Transverse colon (tissue), 4 donors: Measurements from ENCODE around the gene ANHX. TPM values are rescaled to one million over a fixed set of nuclear protein-coding genes. Genes with fewer than 3 reads are reported as not detected.
"Not testable (repeated sequence)": the region's sequence is repeated elsewhere in the genome, so short reads cannot be mapped to it uniquely, and the experiment has no call there.

Experiments
- DNase-seq: peaks from one replicate; pipeline ENCODE4 v3.0.0-alpha.2; 2019
- H3K27ac ChIP-seq, 4 donors: fragments of 200-600 bp; sonication (generic); 2 replicates each; pipeline ENCODE4 v1.5.1; 2016 to 2018; ENCODE audit warnings: inconsistent platforms in 4 of 4
- H3K27me3 ChIP-seq: fragments of 200-600 bp; sonication (generic); 2 replicates; pipeline ENCODE4 v1.5.1; 2017; ENCODE audit warnings: inconsistent platforms
- H3K36me3 ChIP-seq, 4 donors: fragments of 200-600 bp; sonication (generic); 2 replicates each; pipeline ENCODE4 v1.5.1; 2017 to 2019; ENCODE audit warnings: inconsistent platforms in 4 of 4
- H3K4me1 ChIP-seq, 4 donors: fragments of 200-600 bp; sonication (generic); 2 replicates each; pipeline ENCODE4 v1.5.1; 2017 to 2020; ENCODE audit warnings: inconsistent platforms in 4 of 4
- H3K4me3 ChIP-seq, 4 donors: fragments of 200-600 bp; sonication (generic); 1 replicate in 1 of 4; 2 replicates in 3 of 4; pipeline versions ENCODE4 v1.5.1 to v1.6.1; 2017 to 2019; ENCODE audit warnings: inconsistent platforms in 4 of 4
- H3K9me3 ChIP-seq, 2 donors: fragments of 200-600 bp; sonication (generic); 2 replicates each; pipeline ENCODE4 v1.5.1; 2017 to 2019; ENCODE audit warnings: inconsistent platforms in 2 of 2
- EP300 ChIP-seq: sonication (generic); formaldehyde crosslinking; IDR thresholded peaks from one replicate; pipeline ENCODE4 v1.6.1; 2017; ENCODE audit warnings: antibody characterized with exemption, low read depth
- POLR2A ChIP-seq: fragments of 450-650 bp; IDR thresholded peaks from one replicate; pipeline ENCODE4 v1.6.1; 2016; ENCODE audit warnings: antibody characterized with exemption, mild to moderate bottlenecking, moderate library complexity
- POLR2AphosphoS5 ChIP-seq, 3 donors: sonication (generic); formaldehyde crosslinking; IDR thresholded peaks; one replicate each; pipeline ENCODE4 v1.6.1; 2016; ENCODE audit warnings: antibody characterized with exemption in 3 of 3
- WGBS, 2 donors: methylation state at CpG; one replicate each; pipeline ENCODE4 v1.1.5; 2018; ENCODE audit warnings: low coverage in 1 of 2; 5-methylcytosine and 5-hydroxymethylcytosine counted together
- in situ Hi-C, 4 donors: fragments of 200-750 bp; cut with MboI; loops; one replicate each; pipeline versions ENCODE4 v1.15.0 to v1.15.1; 2017; ENCODE audit warnings: low sequenced_read_pairs in 3 of 4, low pct_ligation_motif_present in 1 of 4, low pct_unique_long_range_greater_than_20kb in 1 of 4
- intact Hi-C: fragments of 100-400 bp; cut with DNase I; formaldehyde crosslinking; loops from one replicate; pipeline ENCODE4 v1.15.1; 2023; ENCODE audit warnings: low total_unique reads
- total RNA-seq, 4 donors: library from RNA; depleted of rRNA; stranded (reverse); fragments of >200 nt; gene quantifications; one replicate each; pipeline ENCODE4 v1.1.0, GENCODE V29; 2016
- TF ChIP-seq, protein P1 (sequence below), 5 experiments: fragments of 200-600 bp in 3 of 5; fragments of 450-650 bp in 2 of 5; sonication (generic) in 3 of 5; IDR thresholded peaks; 1 replicate in 2 of 5; 2 replicates in 3 of 5; pipeline ENCODE4 v1.5.1; 2016 to 2017; ENCODE audit warnings: antibody characterized with exemption in 5 of 5, inconsistent platforms in 3 of 5, mild to moderate bottlenecking in 2 of 5, moderate library complexity in 1 of 5

The ANHX gene
- not detected for total RNA-seq

DNA sequence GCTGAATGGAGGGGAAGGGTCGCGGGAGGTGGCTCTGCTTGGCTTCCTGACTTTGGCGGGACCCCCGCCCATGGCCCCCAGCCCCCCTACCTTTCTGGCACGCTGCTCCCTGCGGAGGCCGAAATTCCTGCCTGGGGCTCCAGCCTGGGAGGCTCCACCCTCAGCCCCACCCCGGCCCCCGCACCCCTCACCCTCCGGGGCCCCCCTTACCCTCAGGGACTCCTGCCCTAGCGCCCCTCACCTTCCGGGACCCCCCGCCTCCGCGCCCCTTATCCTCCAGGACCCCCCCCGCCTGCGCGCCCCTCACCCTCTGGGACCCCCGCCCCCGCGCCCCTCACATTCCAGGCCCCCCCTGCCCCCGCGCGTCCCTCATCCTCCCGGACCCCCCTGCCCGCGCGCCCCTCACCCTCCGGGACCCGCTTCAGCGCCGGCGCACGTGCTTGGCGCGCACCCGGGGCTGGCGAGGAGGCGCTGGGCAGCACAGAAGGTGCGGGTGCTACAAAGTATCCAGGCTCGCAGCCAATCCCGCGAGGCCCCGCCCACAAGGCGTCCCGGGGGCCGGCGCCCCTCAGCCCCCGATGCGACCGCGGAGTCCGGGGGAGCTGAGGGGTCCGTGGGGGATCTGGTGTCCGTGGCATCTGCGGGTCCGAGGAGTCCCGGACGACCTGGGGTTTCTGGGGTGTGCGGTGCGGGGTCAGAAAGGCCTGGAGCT, at the start of gene ANHX:
Gene ANHX (minus strand): TSS at position 477 of the 712 bp plus-strand sequence. CDS start 1,521 bp downstream, outside the sequence.
- H3K4me1 ChIP-seq, result no peaks in the 10 kb centered on the region
- H3K9me3 ChIP-seq, result no peaks in the 10 kb centered on the region
- no peaks in the 10 kb centered on the region for H3K27me3 ChIP-seq
- DNase-seq, result no peak
- H3K4me3 ChIP-seq, result no peak within 1 kb of the TSS
- WGBS, 2 donors, result 70% methylated on average over 40 of the region's 61 CpGs; no CpG with 5 or more reads in 1 of the 2 donors
- no peaks in the 10 kb centered on the region for H3K36me3 ChIP-seq
- in situ Hi-C loops (no loop called here), intact Hi-C loops (no loop called here)
- TF ChIP-seq, protein P1, sequence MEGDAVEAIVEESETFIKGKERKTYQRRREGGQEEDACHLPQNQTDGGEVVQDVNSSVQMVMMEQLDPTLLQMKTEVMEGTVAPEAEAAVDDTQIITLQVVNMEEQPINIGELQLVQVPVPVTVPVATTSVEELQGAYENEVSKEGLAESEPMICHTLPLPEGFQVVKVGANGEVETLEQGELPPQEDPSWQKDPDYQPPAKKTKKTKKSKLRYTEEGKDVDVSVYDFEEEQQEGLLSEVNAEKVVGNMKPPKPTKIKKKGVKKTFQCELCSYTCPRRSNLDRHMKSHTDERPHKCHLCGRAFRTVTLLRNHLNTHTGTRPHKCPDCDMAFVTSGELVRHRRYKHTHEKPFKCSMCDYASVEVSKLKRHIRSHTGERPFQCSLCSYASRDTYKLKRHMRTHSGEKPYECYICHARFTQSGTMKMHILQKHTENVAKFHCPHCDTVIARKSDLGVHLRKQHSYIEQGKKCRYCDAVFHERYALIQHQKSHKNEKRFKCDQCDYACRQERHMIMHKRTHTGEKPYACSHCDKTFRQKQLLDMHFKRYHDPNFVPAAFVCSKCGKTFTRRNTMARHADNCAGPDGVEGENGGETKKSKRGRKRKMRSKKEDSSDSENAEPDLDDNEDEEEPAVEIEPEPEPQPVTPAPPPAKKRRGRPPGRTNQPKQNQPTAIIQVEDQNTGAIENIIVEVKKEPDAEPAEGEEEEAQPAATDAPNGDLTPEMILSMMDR (IDR thresholded peaks at IDR 0.05), result no peak
- TF ChIP-seq EP300 (no peak), POLR2A (no peak), POLR2AphosphoS5 (IDR thresholded peaks at IDR 0.05) (no peak)
- H3K27ac ChIP-seq, result no peak within 1 kb of the TSS

DNA sequence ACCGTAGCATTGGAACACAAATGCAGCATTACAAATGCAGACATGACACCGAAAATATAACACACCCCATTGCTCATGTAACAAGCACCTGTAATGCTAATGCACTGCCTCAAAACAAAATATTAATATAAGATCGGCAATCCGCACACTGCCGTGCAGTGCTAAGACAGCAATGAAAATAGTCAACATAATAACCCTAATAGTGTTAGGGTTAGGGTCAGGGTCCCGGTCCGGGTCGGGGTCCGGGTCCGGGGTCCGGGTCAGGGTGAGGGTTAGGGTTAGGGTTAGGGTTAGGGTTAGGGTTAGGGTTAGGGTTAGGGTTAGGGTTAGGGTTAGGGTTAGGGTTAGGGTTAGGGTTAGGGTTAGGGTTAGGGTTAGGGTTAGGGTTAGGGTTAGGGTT, 29.0 kb upstream of the ANHX start:
- in situ Hi-C loops, H3K9me3 ChIP-seq, H3K27me3 ChIP-seq, H3K27ac ChIP-seq, intact Hi-C loops, H3K4me1 ChIP-seq, DNase-seq, H3K36me3 ChIP-seq, H3K4me3 ChIP-seq: not testable (repeated sequence)
- 84 to 90% methylated on average over 6 to 11 of the region's 11 CpGs for WGBS, 2 donors

DNA sequence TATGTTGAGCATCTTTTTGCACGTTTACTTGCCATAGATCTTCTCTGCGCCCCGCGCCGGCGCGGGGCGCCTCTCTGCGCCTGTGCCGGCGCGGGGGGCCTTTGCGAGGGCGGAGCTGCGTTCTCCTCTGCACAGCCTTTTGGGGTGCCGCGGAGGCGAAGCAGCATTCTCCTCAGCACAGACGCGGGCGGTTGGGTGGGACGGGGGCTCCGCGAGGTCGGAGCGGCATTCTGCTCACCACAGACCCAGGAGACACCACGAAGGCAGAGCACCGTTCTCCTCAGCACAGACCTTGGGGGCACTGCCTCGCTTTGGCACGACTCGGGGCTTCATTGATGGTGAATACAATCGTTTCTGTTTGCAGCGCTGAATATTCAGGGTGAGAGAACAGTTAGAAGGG, 28.5 kb upstream of the ANHX start:
- in situ Hi-C loops, result no loop called here
- WGBS, 2 donors, result 89 to 91% methylated on average over 21 to 33 of the region's 33 CpGs
- intact Hi-C loops, result no loop called here

DNA sequence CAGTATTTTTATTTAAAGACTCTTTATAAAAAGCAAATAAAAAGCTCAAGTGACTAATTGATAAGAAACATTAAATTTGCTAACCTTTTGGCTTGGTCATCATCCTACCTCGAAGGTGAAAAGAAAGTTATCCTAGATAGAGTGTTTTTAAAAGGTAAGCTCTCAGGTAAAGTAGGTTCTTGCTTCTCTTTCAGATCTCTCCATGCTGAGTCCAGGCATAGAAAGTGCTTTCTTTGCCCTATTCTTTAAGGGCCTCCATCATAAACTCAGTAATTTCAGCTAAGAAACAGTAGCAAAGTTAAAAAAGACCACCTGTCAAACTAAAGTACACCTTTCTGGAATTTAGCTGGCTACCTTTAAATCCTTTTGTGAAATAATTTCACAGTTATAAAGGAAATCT, 20.6 kb upstream of the ANHX start:
- in situ Hi-C loops (no loop called here), intact Hi-C loops (no loop called here)
- H3K4me1 ChIP-seq, result no peaks in the 10 kb centered on the region
- H3K36me3 ChIP-seq, result no peaks in the 10 kb centered on the region
- no peak for DNase-seq
- H3K9me3 ChIP-seq, result peaks cover 0 to 3% of the 10 kb centered on the region in 2 donors
- 30 to 38% methylated on average over 1 of the region's 1 CpG for WGBS, 2 donors
- H3K4me3 ChIP-seq, result no peak overlapping the region
- H3K27me3 ChIP-seq, result no peaks in the 10 kb centered on the region
- TF ChIP-seq, protein P1 (IDR thresholded peaks at IDR 0.05), result no peak
- TF ChIP-seq POLR2A, result no peak
- no peak for TF ChIP-seq EP300
- TF ChIP-seq POLR2AphosphoS5 (IDR thresholded peaks at IDR 0.05), result no peak
- no peak overlapping the region for H3K27ac ChIP-seq

More for the DNA sequence above, 28.5 kb upstream of the ANHX start:
- no peaks in the 10 kb centered on the region for H3K9me3 ChIP-seq
- H3K4me3 ChIP-seq, result no peak overlapping the region
- TF ChIP-seq, protein P1 (IDR thresholded peaks at IDR 0.05), result no peak
- H3K27ac ChIP-seq, result no peak overlapping the region
- DNase-seq, result no peak
- H3K4me1 ChIP-seq, result no peaks in the 10 kb centered on the region
- no peaks in the 10 kb centered on the region for H3K27me3 ChIP-seq
- H3K36me3 ChIP-seq, result no peaks in the 10 kb centered on the region

DNA sequence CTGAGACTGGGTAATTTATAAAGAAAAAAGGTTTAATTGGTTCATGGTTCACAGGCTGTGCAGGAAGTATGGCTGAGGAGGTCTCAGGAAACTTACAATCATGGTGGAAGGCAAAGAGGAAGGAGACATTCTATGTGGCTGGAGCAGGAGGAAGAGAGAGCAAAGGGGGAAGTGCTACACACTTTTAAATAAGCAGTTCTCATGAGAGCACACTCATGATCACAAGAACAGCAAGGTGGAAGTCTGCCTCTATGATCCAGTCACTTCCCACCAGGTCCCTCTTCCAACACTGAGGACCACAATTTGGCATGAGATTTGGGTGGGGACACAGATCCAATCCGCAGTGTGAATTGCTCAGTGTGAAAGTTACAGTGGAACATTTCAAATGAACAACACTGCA, 20.2 kb upstream of the ANHX start:
- H3K4me3 ChIP-seq, H3K27ac ChIP-seq, H3K9me3 ChIP-seq, intact Hi-C loops, H3K27me3 ChIP-seq, in situ Hi-C loops, H3K4me1 ChIP-seq, DNase-seq, H3K36me3 ChIP-seq: not testable (repeated sequence)
- WGBS, 2 donors, result 44% methylated on average over 1 of the region's 1 CpG; no CpG with 5 or more reads in 1 of the 2 donors
